Thyroid gland (tissue), 4 donors: ENCODE data around the gene SOX12.

Experiments used
- CTCF ChIP-seq, 6 experiments: fragments of 200-600 bp in 3 of 6; fragments of 450-650 bp in 3 of 6; sonication (generic) in 3 of 6; IDR thresholded peaks; one replicate each; pipeline ENCODE4 v1.5.1; 2016 to 2019; ENCODE audit warnings: antibody characterized with exemption in 6 of 6, mild to moderate bottlenecking in 2 of 6, inconsistent platforms in 1 of 6, moderate library complexity in 1 of 6
- POLR2A ChIP-seq, 2 donors: fragments of 450-650 bp; IDR thresholded peaks; one replicate each; pipeline ENCODE4 v1.6.1; 2017; ENCODE audit warnings: antibody characterized with exemption in 2 of 2, mild to moderate bottlenecking in 2 of 2, moderate library complexity in 1 of 2

- no peak for TF ChIP-seq CTCF (IDR thresholded peaks at IDR 0.05)
- TF ChIP-seq POLR2A (IDR thresholded peaks at IDR 0.05), result no peak
Observed at GRCh38 chr20:275791-276190, 49.6 kb upstream of the SOX12 start.
